ENCODE measurements around the gene LRRC36. TPM values are rescaled to one million over a fixed set of nuclear protein-coding genes. Genes with fewer than 3 reads are reported as not detected.

LRRC36 gene
- total and polyA plus RNA-seq, 2 of the 13 experiments (the other 11 are each of a cell fraction or from before 2014, with no cell fraction given): 0.12 to 0.15 TPM

GRCh38 chr16:67415872-67416793 lies 89.5 kb downstream of the LRRC36 start, which contains the start of gene ZDHHC1 (continued):
- peak; percentile 45; the same call in 1 of the 2 replicates for TF ChIP-seq TFAP4 (IDR thresholded peaks at IDR 0.05; ENCODE audit: borderline replicate concordance, low read depth)
- no peak for TF ChIP-seq ZNF770 (CRISPR knock-in tag; IDR thresholded peaks at IDR 0.05)
- TF ChIP-seq GTF2F1 (IDR thresholded peaks at IDR 0.05; ENCODE audit: low read length): no peak
- peak; percentile 62; the same call in 1 of the 2 replicates for TF ChIP-seq ZNF768 (CRISPR knock-in tag; IDR thresholded peaks at IDR 0.05)
- TF ChIP-seq, protein P1, sequence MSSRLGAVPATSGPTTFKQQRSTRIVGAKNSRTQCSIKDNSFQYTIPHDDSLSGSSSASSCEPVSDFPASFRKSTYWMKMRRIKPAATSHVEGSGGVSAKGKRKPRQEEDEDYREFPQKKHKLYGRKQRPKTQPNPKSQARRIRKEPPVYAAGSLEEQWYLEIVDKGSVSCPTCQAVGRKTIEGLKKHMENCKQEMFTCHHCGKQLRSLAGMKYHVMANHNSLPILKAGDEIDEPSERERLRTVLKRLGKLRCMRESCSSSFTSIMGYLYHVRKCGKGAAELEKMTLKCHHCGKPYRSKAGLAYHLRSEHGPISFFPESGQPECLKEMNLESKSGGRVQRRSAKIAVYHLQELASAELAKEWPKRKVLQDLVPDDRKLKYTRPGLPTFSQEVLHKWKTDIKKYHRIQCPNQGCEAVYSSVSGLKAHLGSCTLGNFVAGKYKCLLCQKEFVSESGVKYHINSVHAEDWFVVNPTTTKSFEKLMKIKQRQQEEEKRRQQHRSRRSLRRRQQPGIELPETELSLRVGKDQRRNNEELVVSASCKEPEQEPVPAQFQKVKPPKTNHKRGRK (CRISPR knock-in tag; IDR thresholded peaks at IDR 0.05): no peak
- TF ChIP-seq ZBTB3 (CRISPR knock-in tag; IDR thresholded peaks at IDR 0.05; ENCODE audit: borderline replicate concordance, low read depth): no peak
- TF ChIP-seq, protein P2, sequence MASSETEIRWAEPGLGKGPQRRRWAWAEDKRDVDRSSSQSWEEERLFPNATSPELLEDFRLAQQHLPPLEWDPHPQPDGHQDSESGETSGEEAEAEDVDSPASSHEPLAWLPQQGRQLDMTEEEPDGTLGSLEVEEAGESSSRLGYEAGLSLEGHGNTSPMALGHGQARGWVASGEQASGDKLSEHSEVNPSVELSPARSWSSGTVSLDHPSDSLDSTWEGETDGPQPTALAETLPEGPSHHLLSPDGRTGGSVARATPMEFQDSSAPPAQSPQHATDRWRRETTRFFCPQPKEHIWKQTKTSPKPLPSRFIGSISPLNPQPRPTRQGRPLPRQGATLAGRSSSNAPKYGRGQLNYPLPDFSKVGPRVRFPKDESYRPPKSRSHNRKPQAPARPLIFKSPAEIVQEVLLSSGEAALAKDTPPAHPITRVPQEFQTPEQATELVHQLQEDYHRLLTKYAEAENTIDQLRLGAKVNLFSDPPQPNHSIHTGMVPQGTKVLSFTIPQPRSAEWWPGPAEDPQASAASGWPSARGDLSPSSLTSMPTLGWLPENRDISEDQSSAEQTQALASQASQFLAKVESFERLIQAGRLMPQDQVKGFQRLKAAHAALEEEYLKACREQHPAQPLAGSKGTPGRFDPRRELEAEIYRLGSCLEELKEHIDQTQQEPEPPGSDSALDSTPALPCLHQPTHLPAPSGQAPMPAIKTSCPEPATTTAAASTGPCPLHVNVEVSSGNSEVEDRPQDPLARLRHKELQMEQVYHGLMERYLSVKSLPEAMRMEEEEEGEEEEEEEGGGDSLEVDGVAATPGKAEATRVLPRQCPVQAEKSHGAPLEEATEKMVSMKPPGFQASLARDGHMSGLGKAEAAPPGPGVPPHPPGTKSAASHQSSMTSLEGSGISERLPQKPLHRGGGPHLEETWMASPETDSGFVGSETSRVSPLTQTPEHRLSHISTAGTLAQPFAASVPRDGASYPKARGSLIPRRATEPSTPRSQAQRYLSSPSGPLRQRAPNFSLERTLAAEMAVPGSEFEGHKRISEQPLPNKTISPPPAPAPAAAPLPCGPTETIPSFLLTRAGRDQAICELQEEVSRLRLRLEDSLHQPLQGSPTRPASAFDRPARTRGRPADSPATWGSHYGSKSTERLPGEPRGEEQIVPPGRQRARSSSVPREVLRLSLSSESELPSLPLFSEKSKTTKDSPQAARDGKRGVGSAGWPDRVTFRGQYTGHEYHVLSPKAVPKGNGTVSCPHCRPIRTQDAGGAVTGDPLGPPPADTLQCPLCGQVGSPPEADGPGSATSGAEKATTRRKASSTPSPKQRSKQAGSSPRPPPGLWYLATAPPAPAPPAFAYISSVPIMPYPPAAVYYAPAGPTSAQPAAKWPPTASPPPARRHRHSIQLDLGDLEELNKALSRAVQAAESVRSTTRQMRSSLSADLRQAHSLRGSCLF (CRISPR knock-in tag; IDR thresholded peaks at IDR 0.05; ENCODE audit: borderline replicate concordance): 0 out of 2 replicates have a peak, but pooled peaks have one; percentile 63
- TF ChIP-seq, protein P3, sequence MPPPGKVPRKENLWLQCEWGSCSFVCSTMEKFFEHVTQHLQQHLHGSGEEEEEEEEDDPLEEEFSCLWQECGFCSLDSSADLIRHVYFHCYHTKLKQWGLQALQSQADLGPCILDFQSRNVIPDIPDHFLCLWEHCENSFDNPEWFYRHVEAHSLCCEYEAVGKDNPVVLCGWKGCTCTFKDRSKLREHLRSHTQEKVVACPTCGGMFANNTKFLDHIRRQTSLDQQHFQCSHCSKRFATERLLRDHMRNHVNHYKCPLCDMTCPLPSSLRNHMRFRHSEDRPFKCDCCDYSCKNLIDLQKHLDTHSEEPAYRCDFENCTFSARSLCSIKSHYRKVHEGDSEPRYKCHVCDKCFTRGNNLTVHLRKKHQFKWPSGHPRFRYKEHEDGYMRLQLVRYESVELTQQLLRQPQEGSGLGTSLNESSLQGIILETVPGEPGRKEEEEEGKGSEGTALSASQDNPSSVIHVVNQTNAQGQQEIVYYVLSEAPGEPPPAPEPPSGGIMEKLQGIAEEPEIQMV (CRISPR knock-in tag; IDR thresholded peaks at IDR 0.05; ENCODE audit: low read depth): 0 out of 2 replicates have a peak, but pooled peaks have one; percentile 27
- TF ChIP-seq, protein P4, sequence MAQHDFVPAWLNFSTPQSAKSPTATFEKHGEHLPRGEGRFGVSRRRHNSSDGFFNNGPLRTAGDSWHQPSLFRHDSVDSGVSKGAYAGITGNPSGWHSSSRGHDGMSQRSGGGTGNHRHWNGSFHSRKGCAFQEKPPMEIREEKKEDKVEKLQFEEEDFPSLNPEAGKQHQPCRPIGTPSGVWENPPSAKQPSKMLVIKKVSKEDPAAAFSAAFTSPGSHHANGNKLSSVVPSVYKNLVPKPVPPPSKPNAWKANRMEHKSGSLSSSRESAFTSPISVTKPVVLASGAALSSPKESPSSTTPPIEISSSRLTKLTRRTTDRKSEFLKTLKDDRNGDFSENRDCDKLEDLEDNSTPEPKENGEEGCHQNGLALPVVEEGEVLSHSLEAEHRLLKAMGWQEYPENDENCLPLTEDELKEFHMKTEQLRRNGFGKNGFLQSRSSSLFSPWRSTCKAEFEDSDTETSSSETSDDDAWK (CRISPR knock-in tag; IDR thresholded peaks at IDR 0.05): no peak
- TF ChIP-seq ZNF883 (CRISPR knock-in tag; IDR thresholded peaks at IDR 0.05; ENCODE audit: not compliant biosample characterization): no peak
- TF ChIP-seq ZZZ3 (CRISPR knock-in tag; IDR thresholded peaks at IDR 0.05; ENCODE audit: borderline replicate concordance): peak; percentile 58; the same call in 1 of the 2 replicates
